UCSD-AML1 (cell line): ENCODE measurements around the gene SCNN1A.

Source experiments
- DNase-seq: peaks from one replicate; lab custom pipeline; 2025; ENCODE audit not compliant: unreplicated experiment; lab: John Stamatoyannopoulos, UW

SCNN1A gene

GRCh38 chr12:6369916-6370575 lies 5.3 kb downstream of the SCNN1A start:
- no peak for DNase-seq

DNA sequence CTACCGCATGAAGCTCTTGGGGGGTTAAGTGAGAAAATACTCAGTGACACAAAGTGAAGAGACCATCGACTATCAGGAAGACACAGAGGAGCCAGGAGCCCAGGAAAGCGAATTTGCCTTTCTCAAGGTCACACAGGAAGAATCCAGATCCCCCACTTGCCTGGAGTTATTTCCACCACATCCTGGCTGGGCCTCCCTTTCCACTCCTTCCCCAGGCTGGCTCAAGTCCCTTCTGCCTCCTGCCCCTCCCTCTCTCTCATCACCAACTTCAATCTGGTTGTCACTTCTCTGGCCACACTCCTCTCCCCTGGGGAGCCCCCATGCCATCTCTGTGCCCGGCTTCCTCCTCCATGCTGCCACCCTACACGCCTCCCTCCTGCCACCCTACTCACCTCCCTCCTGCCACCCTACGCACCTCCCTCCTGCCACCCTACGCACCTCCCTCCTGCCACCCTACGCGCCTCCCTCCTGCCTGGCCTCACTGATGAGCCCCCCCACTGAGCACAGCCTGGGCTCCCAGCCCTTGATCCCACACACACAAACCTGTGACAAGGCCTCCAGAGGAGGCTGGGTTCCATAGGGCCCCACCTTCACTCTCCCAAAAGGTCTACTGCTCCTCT lies 6.3 kb downstream of the SCNN1A start:
- DNase-seq: no peak

- DNase-seq: peak; percentile 62
These were observed 7.1 kb downstream of the SCNN1A start for GRCh38 chr12:6367969-6368892.

- peak; percentile 56 for DNase-seq
These were observed 8.0 kb downstream of the SCNN1A start for GRCh38 chr12:6367065-6367968.

DNA sequence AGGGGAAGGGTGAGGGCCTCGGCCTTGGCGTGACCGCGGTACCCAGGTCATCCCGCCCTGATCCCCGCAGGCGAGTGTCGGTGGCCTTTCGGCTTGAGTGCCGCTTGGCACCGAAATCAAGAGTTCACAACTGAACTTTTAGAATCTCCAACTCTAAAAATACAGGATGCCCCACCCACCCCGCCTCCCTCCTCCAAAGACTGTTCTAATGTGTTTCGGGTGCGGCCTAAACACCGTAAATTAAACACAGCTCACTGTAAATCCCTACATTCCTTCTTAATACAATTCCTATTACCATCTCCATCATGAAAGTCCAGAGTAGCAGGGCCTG lies 11.4 kb downstream of the SCNN1A start:
- DNase-seq: no peak

DNA sequence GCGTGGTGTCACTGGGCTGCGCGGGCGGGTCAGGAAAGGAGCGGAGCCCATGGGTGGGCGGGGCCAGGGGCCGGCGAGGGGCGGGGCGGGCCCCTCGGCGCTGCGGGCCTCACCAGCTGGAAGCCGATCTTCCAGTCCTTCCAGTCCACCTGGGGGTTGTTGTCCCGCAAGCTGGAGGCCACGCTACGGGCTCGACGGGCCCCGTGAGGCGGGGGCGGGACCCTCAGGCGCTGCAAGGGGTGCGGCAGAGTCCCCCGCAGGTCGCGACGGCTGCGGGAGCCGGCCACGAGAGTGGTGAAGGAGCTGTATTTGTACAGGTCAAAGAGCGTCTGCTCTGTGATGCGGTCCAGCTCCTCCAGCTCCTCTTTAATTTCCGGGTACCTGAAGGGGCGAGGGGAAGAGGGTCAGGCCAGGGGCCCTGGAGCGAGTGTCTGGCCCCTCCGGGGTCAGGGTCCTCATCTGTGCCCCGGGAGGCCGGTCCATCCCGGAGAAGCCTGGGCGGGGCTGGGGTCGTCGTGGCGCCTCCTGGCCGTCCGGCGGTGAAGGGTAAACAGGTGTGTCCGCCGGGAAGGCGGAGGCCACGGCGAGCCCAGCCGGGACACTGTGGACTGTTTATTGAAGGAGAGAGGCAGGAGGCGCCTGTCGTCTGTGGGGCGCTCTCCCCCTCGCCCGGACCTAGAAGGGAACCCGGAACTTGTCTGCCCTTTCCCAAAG lies 11.9 kb downstream of the SCNN1A start:
- peak; percentile 86 for DNase-seq

- DNase-seq: no peak
These were observed 12.4 kb downstream of the SCNN1A start for GRCh38 chr12:6363010-6363329.

GRCh38 chr12:6362403-6362802 lies 13.0 kb downstream of the SCNN1A start:
- no peak for DNase-seq

DNA sequence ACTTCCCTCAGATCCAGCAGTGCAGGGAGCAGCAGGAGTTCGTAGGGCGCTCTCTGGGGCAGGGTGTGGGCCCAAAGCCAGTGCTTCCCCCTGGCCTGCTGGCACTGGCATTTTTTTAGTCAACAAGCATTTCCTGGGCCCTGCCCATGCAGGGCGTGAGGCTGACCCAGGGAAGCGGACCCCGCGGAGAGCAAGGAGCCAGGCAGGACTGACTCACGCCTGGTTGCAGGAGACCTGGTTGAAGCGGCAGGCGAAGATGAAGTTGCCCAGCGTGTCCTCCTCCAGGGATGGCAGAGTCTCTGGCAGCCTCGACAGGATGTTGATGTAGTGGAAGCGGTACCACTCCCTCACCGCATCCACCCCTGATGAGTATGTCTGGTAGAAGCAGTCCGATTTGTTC lies 13.5 kb downstream of the SCNN1A start:
- DNase-seq: no peak

DNA sequence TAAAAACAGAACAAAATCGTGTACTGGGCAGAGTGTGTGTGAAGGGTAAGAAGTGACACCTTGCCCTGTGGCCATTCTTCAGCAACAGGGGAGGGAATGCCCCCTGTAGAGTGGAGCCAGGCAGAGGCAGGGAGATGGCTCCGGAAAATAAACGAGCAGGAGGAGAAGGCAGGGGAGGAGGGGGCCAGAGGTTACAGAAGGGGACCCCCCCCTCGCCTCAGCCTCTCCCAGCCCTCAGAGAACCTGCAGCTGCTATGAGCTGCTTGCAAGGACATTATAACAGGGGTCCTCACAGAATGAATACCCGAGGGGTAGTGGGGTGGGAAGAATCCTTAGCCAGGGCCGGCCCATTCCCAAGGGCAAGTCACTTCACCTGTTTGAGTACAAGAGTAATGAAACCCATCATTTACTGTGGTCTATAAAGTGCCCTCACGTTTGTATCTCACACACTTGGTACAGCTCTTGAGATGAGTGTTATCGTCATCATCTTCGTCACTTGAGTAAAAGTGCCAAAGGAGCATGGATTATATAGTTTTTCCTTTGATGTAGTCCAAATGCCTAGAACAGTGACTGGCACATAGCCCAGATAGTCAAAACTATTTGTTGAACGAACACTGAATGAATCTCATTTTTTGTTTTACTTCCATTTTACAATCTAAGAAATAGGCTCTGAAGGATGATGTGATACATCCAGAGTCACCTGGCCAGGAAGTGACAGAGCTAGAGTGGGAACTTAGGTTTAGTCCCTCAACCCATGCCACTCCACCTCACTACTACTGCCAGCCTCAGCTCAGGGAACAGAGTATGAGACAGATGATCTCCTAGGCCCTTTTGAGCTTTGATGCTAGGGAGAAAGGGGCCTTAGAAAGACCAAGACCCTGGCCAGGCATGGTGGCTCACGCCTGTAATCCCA lies 14.5 kb downstream of the SCNN1A start:
- no peak for DNase-seq

DNA sequence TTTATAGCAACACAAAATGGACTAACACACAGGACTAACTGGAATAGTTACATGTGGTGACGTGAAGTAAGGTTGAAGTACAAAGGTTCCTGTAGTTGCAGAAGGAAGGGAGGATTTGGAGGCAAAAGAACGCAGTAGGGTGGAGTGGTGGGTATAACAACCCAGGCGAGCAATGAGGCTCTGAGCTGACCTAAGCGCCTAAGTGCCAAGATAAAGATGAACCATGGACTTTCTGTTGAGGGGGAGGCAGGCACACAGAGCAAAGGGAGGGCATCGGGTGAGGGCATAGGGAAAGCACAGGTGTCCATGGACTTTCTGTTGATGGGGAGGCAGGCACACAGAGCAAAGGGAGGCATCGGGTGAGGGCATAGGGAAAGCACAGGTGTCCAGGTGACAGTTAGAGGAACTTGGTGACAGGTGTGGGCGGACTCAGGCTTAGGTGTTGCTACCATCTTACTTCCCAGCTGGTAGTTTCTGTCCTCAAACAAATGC lies 15.2 kb downstream of the SCNN1A start:
- no peak for DNase-seq

- no peak for DNase-seq
These were observed 16.5 kb downstream of the SCNN1A start for GRCh38 chr12:6358881-6359280.

DNA sequence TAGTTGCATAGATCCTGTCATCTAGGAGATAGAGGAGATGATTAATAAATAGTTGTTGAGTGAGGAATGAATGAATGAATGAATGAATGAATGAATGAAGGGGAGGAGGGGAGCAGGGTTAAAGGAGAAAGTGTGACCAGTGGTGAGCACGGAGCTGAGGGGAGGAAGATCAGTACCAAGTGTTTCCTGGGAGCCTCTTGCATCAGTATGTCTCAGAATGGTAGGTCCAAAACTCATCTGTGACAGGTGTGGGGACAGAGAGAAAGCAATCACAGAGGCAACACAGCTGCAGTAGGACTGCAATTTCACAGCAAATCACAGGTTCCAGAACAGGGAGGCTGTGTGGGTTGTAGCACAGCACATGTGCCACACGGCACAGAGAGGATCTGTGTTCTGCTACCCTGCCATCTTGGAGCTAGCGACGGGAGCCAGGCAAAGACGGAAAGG lies 19.0 kb downstream of the SCNN1A start:
- DNase-seq: no peak

DNA sequence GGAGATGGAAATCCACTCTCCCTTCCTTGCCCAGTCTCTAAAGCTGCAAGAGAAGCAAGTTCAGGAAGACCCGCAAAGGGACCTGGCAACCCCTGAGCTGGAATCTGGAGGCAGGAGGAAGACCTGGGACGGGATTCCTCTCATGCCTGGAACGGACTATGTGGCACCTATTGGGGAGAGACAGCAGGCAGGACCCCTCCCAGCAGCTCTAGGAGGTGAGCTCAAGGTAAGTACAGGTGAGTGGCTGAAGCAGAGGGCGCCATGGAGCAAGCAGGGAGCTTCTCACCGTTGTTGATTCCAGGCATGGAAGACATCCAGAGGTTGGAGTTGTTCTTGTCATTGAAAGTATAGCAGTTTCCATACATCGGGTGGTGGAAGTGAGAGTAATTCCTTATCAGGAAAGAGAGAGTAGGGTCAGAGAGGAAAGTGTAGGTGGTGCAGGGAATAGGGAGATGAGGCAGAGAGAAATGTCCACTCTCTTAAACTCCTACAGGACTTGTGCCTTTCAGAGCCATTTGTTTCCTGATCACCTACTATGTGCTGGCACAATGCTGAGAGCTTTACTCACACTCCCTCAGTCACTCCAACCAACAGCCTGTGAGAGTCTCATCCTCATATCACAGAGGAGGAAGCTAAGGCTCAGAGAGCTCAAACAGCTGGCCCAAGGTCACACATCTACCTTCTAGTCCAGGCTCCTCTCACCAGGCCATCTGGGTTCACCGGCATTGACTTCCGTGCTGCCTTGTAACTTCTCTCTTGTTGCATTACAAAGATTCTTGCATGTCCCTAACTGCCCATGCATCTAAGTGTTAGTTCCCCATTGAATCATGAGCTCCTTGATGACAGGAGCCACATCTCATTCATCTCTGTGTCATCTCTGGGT lies 19.6 kb downstream of the SCNN1A start:
- no peak for DNase-seq

- no peak for DNase-seq
These were observed 20.6 kb downstream of the SCNN1A start for GRCh38 chr12:6354495-6355393.

- no peak for DNase-seq
These were observed 22.9 kb downstream of the SCNN1A start for GRCh38 chr12:6352193-6353173.
